GM06990 (cell line): ENCODE data around the gene OSER1.

ENCODE experiments used
- DNase-seq: peaks from one replicate; pipeline ENCODE4 v3.0.0-alpha.2; 2011; ENCODE audit not compliant: insufficient read length; ENCODE audit errors: extremely low read depth
- H3K27me3 ChIP-seq: replicated peaks from 2 replicates; pipeline ENCODE4 v1.6.0; 2011; ENCODE audit warnings: low read length; ENCODE audit not compliant: control insufficient read depth, insufficient read depth
- H3K36me3 ChIP-seq: 2 replicates; pipeline ENCODE4 v1.5.1; 2011; ENCODE audit warnings: low read length; ENCODE audit not compliant: control insufficient read depth, insufficient read depth
- H3K4me3 ChIP-seq: replicated peaks from 2 replicates; pipeline ENCODE4 v1.5.1; 2011; ENCODE audit warnings: low read depth, mild to moderate bottlenecking, control low read depth, low read length
- TF ChIP-seq, protein P1 (sequence below): IDR thresholded peaks from 2 replicates; pipeline ENCODE4 v1.5.1; 2011; ENCODE audit warnings: low read length, control low read depth, mild to moderate bottlenecking, inconsistent platforms; ENCODE audit not compliant: insufficient read depth, poor library complexity, severe bottlenecking

The OSER1 gene

DNA sequence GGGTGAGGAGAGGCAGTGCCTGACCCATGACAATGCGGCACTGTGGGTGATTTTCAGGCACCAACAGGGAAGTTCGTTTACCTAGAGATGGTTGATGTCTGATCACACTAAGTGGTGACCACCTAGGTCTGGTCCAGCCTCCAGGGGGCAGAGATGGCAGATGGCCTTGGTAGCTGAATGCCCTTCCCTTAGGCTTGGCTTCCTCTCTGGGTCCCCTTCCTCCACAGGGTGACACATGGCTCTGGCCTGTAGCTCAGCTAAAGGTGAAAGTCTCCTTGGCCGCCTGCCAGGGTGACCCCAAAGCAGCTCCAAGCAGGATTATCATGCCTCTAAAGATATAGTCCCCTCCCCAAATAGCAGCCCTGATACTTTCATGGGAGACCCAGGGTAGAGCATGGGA is 43.0 kb upstream of the OSER1 start:
- no peak for DNase-seq
- no peak overlapping the region for H3K4me3 ChIP-seq

DNA sequence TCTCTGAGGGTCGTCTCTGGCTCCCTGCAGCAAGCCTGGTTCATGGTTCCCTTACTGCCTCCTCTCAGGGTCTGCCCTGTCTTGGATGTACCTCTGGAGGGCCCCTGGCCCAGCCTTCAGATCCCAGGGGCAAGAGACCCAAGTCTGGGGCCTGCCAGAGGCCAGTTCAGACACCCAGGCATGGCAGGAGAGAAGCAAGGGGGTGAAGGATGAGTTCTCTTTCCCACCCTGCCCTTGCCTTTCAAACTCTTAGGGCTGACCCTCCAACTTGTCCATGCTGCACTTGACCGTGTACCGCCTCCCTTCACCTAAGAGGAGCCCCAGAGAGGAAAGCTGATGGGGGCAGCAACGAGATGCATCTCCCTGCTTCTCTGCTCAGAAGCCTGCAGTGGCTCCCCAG is 40.7 kb upstream of the OSER1 start:
- TF ChIP-seq, protein P1, sequence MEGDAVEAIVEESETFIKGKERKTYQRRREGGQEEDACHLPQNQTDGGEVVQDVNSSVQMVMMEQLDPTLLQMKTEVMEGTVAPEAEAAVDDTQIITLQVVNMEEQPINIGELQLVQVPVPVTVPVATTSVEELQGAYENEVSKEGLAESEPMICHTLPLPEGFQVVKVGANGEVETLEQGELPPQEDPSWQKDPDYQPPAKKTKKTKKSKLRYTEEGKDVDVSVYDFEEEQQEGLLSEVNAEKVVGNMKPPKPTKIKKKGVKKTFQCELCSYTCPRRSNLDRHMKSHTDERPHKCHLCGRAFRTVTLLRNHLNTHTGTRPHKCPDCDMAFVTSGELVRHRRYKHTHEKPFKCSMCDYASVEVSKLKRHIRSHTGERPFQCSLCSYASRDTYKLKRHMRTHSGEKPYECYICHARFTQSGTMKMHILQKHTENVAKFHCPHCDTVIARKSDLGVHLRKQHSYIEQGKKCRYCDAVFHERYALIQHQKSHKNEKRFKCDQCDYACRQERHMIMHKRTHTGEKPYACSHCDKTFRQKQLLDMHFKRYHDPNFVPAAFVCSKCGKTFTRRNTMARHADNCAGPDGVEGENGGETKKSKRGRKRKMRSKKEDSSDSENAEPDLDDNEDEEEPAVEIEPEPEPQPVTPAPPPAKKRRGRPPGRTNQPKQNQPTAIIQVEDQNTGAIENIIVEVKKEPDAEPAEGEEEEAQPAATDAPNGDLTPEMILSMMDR: no peak
- no peak for DNase-seq
- Histone ChIP-seq H3K4me3 (no peak overlapping the region), H3K36me3 (no peaks in the 10 kb centered on the region), H3K27me3 (no peaks in the 10 kb centered on the region)

More for the DNA sequence above, 43.0 kb upstream of the OSER1 start:
- Histone ChIP-seq H3K36me3 (no peaks in the 10 kb centered on the region), H3K27me3 (no peaks in the 10 kb centered on the region)
- TF ChIP-seq, protein P1: no peak

DNA sequence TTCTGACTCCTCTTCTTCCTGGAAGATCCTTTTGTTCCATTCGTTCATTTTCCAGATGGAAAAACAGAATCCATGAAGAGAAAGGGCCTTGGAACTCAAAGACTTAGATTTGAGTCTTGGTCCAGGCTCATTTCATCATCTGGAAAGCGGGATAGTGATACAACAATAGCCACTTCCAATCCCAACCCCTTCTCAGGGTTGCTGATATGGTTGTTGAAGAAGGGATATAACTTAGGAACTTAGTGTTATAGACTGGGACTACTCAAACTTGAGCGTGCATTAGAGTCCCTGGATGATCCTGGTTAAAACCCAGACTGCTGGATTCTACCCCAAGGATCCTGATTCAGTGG is 37.8 kb upstream of the OSER1 start:
- Histone ChIP-seq H3K4me3 (no peak overlapping the region), H3K27me3 (no peaks in the 10 kb centered on the region; the same call in 1 of the 2 replicates), H3K36me3 (no peaks in the 10 kb centered on the region)
- TF ChIP-seq, protein P1: no peak
- DNase-seq: no peak

DNA sequence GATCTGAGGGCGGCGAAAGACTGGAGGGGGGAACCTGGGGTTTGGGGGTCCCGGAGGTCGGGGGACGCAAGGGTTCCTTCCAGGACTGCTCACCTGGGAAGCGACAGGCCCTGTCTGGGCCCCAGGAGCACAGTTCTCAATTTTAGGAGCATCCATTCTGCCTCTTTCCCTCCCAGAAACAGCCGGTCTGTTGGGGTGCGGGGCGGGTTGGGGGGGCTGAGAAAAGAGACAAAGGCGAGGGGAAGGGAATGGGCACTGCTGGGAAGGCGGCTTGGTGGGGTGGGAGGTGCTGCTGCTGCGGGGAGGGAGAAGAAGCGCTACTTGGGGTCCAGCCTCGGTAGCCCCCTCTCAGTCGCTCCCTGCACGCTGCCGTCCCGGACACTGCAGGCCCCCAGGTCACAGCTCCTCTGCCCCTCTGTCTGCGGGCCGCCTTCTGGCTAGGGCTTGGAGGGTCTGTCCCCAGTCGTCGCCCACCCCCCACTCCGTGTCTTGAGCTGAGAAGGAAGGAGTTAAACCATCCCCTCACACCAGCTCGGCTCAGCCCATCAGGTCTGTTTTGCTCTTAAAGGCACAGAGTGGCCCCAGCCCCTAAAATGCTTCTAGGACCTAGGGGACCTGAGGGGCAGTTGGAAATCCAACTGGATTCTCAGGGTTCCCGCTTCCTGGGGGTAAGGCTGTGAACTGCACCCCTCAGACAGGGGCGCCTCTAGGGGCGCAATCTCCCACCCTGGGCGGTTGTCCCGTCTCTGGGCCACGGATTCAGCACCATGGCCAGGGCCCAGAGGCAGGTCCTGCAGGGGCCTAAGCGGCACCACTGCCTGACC is 37.2 kb upstream of the OSER1 start:
- no peaks in the 10 kb centered on the region for H3K36me3 ChIP-seq
- TF ChIP-seq, protein P1: peak; percentile 9
- no peak overlapping the region for H3K4me3 ChIP-seq
- no peak for DNase-seq
- no peaks in the 10 kb centered on the region; the same call in 1 of the 2 replicates for H3K27me3 ChIP-seq

DNA sequence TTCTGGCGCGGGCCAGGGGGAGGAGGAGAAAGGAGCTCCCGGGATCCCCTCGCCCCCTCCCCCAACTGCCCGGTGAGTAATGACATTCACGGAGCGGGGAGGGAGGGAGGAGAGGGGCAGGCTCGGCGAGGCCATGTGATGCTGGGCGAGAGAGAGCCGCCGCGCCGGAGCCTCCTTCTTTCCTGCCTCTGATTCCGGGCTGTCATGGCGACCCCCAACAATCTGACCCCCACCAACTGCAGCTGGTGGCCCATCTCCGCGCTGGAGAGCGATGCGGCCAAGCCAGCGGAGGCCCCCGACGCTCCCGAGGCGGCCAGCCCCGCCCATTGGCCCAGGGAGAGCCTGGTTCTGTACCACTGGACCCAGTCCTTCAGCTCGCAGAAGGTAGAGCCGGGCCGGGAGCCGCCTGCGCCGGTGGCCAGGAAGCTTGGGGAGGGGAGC is 36.6 kb upstream of the OSER1 start, which contains the start of gene GDAP1L1:
Gene GDAP1L1, plus strand, starts transcription at position 178 of the 441 bp plus-strand sequence. Its CDS starts 27 bp downstream, at position 205.
- Histone ChIP-seq H3K4me3 (no peak within 1 kb of the TSS), H3K36me3 (no peaks in the 10 kb centered on the region), H3K27me3 (no peaks in the 10 kb centered on the region; the same call in 1 of the 2 replicates)
- TF ChIP-seq, protein P1: no peak
- DNase-seq: no peak

DNA sequence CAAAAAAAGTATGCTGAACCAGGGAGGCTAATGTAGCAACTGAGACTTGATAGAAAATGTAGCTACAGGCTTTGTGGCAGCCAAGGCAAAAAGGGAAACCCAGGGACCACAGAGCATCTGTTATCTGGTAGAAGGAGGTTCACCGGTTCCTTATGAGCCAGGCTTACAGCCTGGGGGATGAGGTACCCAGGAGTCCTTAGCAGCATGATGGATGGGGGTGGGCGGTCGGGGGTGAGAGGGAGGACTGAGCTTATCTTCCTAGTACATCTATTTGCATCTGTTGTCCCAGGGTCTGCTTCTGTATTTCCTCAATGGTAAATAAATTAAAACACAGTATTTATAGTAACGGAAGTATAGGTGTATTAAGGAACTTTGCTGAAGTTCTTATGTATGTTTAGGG is 35.4 kb upstream of the OSER1 start:
- no peak for DNase-seq
- TF ChIP-seq, protein P1: no peak
- no peaks in the 10 kb centered on the region for H3K36me3 ChIP-seq
- no peaks in the 10 kb centered on the region; the same call in 1 of the 2 replicates for H3K27me3 ChIP-seq
- H3K4me3 ChIP-seq: no peak overlapping the region
